H9 (cell line): ENCODE data around the gene EFCAB6. TPM values are rescaled to one million over a fixed set of nuclear protein-coding genes. Genes with fewer than 3 reads are reported as not detected.

ENCODE experiments used
- DNase-seq: peaks from one replicate; pipeline ENCODE4 v3.0.0-alpha.2; 2017
- H2AFZ ChIP-seq: one replicate; pipeline ENCODE4 v1.6.1; 2013; ENCODE audit warnings: mild to moderate bottlenecking, low read length, control low read depth, moderate library complexity
- H2AK5ac ChIP-seq: 2 replicates; pipeline ENCODE4 v1.6.1; 2013; ENCODE audit warnings: low read length, control low read depth, mixed read lengths; ENCODE audit not compliant: insufficient read length
- H2BK120ac ChIP-seq: one replicate; pipeline ENCODE4 v1.6.1; 2013; ENCODE audit warnings: low read depth, mild to moderate bottlenecking, low read length, control low read depth, inconsistent platforms; ENCODE audit not compliant: poor library complexity, severe bottlenecking
- H2BK12ac ChIP-seq: 2 replicates; pipeline ENCODE4 v1.6.1; 2013; ENCODE audit warnings: low read length, control low read depth, mixed read lengths, low read depth; ENCODE audit not compliant: insufficient read length
- H2BK15ac ChIP-seq: 2 replicates; pipeline ENCODE4 v1.6.1; 2013; ENCODE audit warnings: low read depth, low read length, control low read depth
- H2BK20ac ChIP-seq: one replicate; pipeline ENCODE4 v1.6.1; 2013; ENCODE audit warnings: low read depth, mild to moderate bottlenecking, low read length, control low read depth, inconsistent platforms; ENCODE audit not compliant: poor library complexity, severe bottlenecking
- H2BK5ac ChIP-seq: 2 replicates; pipeline ENCODE4 v1.6.1; 2013; ENCODE audit warnings: low read length, control low read depth, mixed read lengths; ENCODE audit not compliant: insufficient read length
- H3K14ac ChIP-seq: 2 replicates; pipeline ENCODE4 v1.6.1; 2013; ENCODE audit warnings: low read length, control low read depth; ENCODE audit not compliant: insufficient read depth
- H3K18ac ChIP-seq: 2 replicates; pipeline ENCODE4 v1.6.1; 2013; ENCODE audit warnings: low read depth, mild to moderate bottlenecking, mixed read lengths, low read length, control low read depth; ENCODE audit not compliant: insufficient read length
- H3K23ac ChIP-seq: 2 replicates; pipeline ENCODE4 v1.6.1; 2013; ENCODE audit warnings: low read length, control low read depth, mixed read lengths, low read depth; ENCODE audit not compliant: insufficient read length
- H3K23me2 ChIP-seq: 2 replicates; pipeline ENCODE4 v1.6.1; 2013; ENCODE audit warnings: low read depth, mild to moderate bottlenecking, mixed read lengths, low read length, control low read depth; ENCODE audit not compliant: insufficient read length, poor library complexity, severe bottlenecking
- H3K27ac ChIP-seq: 2 replicates; pipeline ENCODE4 v1.5.1; 2013; ENCODE audit warnings: low read length, control low read depth, mixed read lengths, low read depth; ENCODE audit not compliant: insufficient read length
- H3K27me3 ChIP-seq: 2 replicates; pipeline ENCODE4 v1.6.1; 2013; ENCODE audit warnings: low read length, control low read depth, inconsistent platforms; ENCODE audit not compliant: insufficient read depth
- H3K4ac ChIP-seq: 2 replicates; pipeline ENCODE4 v1.6.1; 2013; ENCODE audit warnings: low read depth, mild to moderate bottlenecking, control low read depth, inconsistent platforms, low read length, moderate library complexity
- H3K4me1 ChIP-seq: 2 replicates; pipeline ENCODE4 v1.6.1; 2013; ENCODE audit warnings: low read length, control low read depth, inconsistent platforms; ENCODE audit not compliant: insufficient read depth
- H3K4me2 ChIP-seq: 2 replicates; pipeline ENCODE4 v1.6.1; 2013; ENCODE audit warnings: low read length, control low read depth, mixed read lengths; ENCODE audit not compliant: insufficient read length, insufficient read depth
- H3K56ac ChIP-seq: 2 replicates; pipeline ENCODE4 v1.6.1; 2013; ENCODE audit warnings: low read depth, mild to moderate bottlenecking, mixed read lengths, low read length, control low read depth; ENCODE audit not compliant: insufficient read length
- H3K79me1 ChIP-seq: 2 replicates; pipeline ENCODE4 v1.6.1; 2013; ENCODE audit warnings: low read depth, mild to moderate bottlenecking, moderate library complexity, low read length, control low read depth, inconsistent platforms; ENCODE audit not compliant: insufficient read depth, poor library complexity, severe bottlenecking
- H3K79me2 ChIP-seq: 2 replicates; pipeline ENCODE4 v1.6.1; 2013; ENCODE audit warnings: low read length, control low read depth, inconsistent platforms; ENCODE audit not compliant: insufficient read depth
- H3K9ac ChIP-seq: 2 replicates; pipeline ENCODE4 v1.6.1; 2013; ENCODE audit warnings: low read length, control low read depth, mixed read lengths; ENCODE audit not compliant: insufficient read length; ENCODE audit errors: extremely low read depth
- H3K9me3 ChIP-seq: one replicate; pipeline ENCODE4 v1.6.1; 2013; ENCODE audit warnings: low read depth, low read length, inconsistent platforms; ENCODE audit not compliant: control insufficient read depth
- H3T11ph ChIP-seq: one replicate; pipeline ENCODE4 v1.6.1; 2013; ENCODE audit warnings: mild to moderate bottlenecking, low read length, control low read depth, inconsistent platforms
- H4K20me1 ChIP-seq: one replicate; pipeline ENCODE4 v1.6.1; 2013; ENCODE audit not compliant: control insufficient read depth, insufficient read length, insufficient read depth
- H4K5ac ChIP-seq: 2 replicates; pipeline ENCODE4 v1.6.1; 2013; ENCODE audit warnings: low read depth, mild to moderate bottlenecking, mixed read lengths, low read length, control low read depth; ENCODE audit not compliant: insufficient read length
- H4K8ac ChIP-seq: replicated peaks from 2 replicates; pipeline ENCODE4 v1.6.1; 2013; ENCODE audit warnings: low read length, control low read depth, mixed read lengths, low read depth; ENCODE audit not compliant: insufficient read length
- H4K91ac ChIP-seq: 2 replicates; pipeline ENCODE4 v1.6.1; 2013; ENCODE audit warnings: low read depth, mild to moderate bottlenecking, moderate library complexity, mixed read lengths, low read length, control low read depth; ENCODE audit not compliant: insufficient read length
- H3K27ac Mint-ChIP-seq, 3 experiments: 2 replicates in 2 of 3; 3 replicates in 1 of 3; pipeline ENCODE4 v1.8.0; 2020 to 2021; ENCODE audit warnings: mixed read lengths in 3 of 3, mild to moderate bottlenecking in 1 of 3, moderate library complexity in 1 of 3
- H3K27me3 Mint-ChIP-seq: 2 replicates; pipeline ENCODE4 v1.8.0; 2021; ENCODE audit warnings: low read depth, mild to moderate bottlenecking, moderate library complexity, mixed read lengths
- H3K36me3 Mint-ChIP-seq, 3 experiments: 2 replicates in 2 of 3; 3 replicates in 1 of 3; pipeline ENCODE4 v1.8.0; 2020 to 2021; ENCODE audit warnings: low read depth in 3 of 3, mixed read lengths in 3 of 3; ENCODE audit not compliant: insufficient read depth in 1 of 3
- H3K4me1 Mint-ChIP-seq, 2 experiments: 2 replicates each; pipeline ENCODE4 v1.8.0; 2020; ENCODE audit warnings: mixed read lengths in 2 of 2
- H3K4me3 Mint-ChIP-seq, 2 experiments: 2 replicates in 1 of 2; 3 replicates in 1 of 2; pipeline ENCODE4 v1.8.0; 2020 to 2021; ENCODE audit warnings: mild to moderate bottlenecking in 2 of 2, mixed read lengths in 2 of 2, moderate library complexity in 1 of 2
- H3K9me3 Mint-ChIP-seq, 2 experiments: 2 replicates in 1 of 2; 3 replicates in 1 of 2; pipeline ENCODE4 v1.8.0; 2020; ENCODE audit warnings: mild to moderate bottlenecking in 2 of 2, mixed read lengths in 2 of 2, moderate library complexity in 1 of 2
- CTCF ChIP-seq: fragments of 200-600 bp; sonication (generic); conservative IDR thresholded peaks from 3 replicates; pipeline ENCODE4 v1.8.0; 2021; ENCODE audit warnings: antibody characterized with exemption, mild to moderate bottlenecking
- WGBS: extraction: QIAGEN DNeasy Blood & Tissue Kit; methylation state at CpG from one replicate; pipeline ENCODE4 v1.1.7; 2013; ENCODE audit warnings: missing lambda C conversion rate, low lambda C conversion rate, mixed read lengths; ENCODE audit not compliant: insufficient read length; ENCODE audit errors: extremely low coverage; 5-methylcytosine and 5-hydroxymethylcytosine counted together
- total RNA-seq: library from RNA; stranded (reverse); gene quantifications from 2 replicates; pipeline ENCODE4 v1.2.1, GENCODE V29; 2021

The EFCAB6 gene
- total RNA-seq, 1 experiment from 2014 or later = 0.31 TPM

GRCh38 chr22:43774318-43774915 is 37.7 kb downstream of the EFCAB6 start:
- Mint-ChIP-seq H3K36me3 (no peaks in the 10 kb centered on the region), H3K9me3 (no peaks in the 10 kb centered on the region), H3K27ac (peak overlapping the region in 1 of 3 experiments; percentile 47; a peak in 1 of 7 replicates), H3K27me3 (peaks cover 6% of the 10 kb centered on the region), H3K4me3 (no peak overlapping the region), H3K4me1 (peaks cover 0 to 2% of the 10 kb centered on the region in 2 experiments; a peak in 1 of 4 replicates)
- no peak overlapping the region for H3K23ac ChIP-seq
- H3K23me2 ChIP-seq = no peaks in the 10 kb centered on the region
- no peak overlapping the region for H2AK5ac ChIP-seq
- no peak overlapping the region for H3K56ac ChIP-seq
- H3K18ac ChIP-seq = no peak overlapping the region
- no peak overlapping the region for H4K91ac ChIP-seq
- H4K5ac ChIP-seq = no peak overlapping the region
- no peaks in the 10 kb centered on the region for H4K20me1 ChIP-seq
- H3K4me1 ChIP-seq = no peaks in the 10 kb centered on the region
- no peaks in the 10 kb centered on the region for H3K79me1 ChIP-seq
- no peak overlapping the region for H2BK20ac ChIP-seq
- WGBS = no CpG with 5 or more reads among the region's 21 CpGs
- no peak overlapping the region for H2BK12ac ChIP-seq
- H2BK120ac ChIP-seq = no peak overlapping the region
- no peak overlapping the region for H3K9ac ChIP-seq
- H2BK5ac ChIP-seq = no peak overlapping the region
- no peak overlapping the region for H2BK15ac ChIP-seq
- H3K4me2 ChIP-seq = no peak overlapping the region
- H3K9me3 ChIP-seq = no peaks in the 10 kb centered on the region
- no peak overlapping the region for H3T11ph ChIP-seq
- H3K14ac ChIP-seq = peak overlapping the region; percentile 28; the same call in 1 of the 2 replicates
- no peaks in the 10 kb centered on the region for H3K79me2 ChIP-seq
- no peak overlapping the region for H3K4ac ChIP-seq
- no peak for DNase-seq
- peaks cover 2% of the 10 kb centered on the region; the same call in 1 of the 2 replicates for H3K27me3 ChIP-seq
- no peak overlapping the region for H4K8ac ChIP-seq
- no peak for TF ChIP-seq CTCF
- H2AFZ ChIP-seq = no peak overlapping the region
- no peak overlapping the region for H3K27ac ChIP-seq
